Tibial artery (tissue), 4 donors: ENCODE data around the gene TMEM255B.

Experiments
- DNase-seq, 2 donors: peaks; one replicate each; pipeline ENCODE4 v3.0.0-alpha.2; 2019
- H3K27ac ChIP-seq, 2 donors: fragments of 200-600 bp; sonication (generic) in 1 of 2; 1 replicate in 1 of 2; 2 replicates in 1 of 2; pipeline ENCODE4 v1.5.1; 2018 to 2019; ENCODE audit warnings: mild to moderate bottlenecking in 1 of 2
- H3K27me3 ChIP-seq, 2 donors: fragments of 200-600 bp; sonication (generic) in 1 of 2; one replicate each; pipeline versions ENCODE4 v1.5.1 to v1.6.0; 2016 to 2019
- H3K36me3 ChIP-seq, 3 donors: fragments of 200-600 bp; sonication (generic) in 2 of 3; one replicate each; pipeline ENCODE4 v1.5.1; 2016 to 2019; ENCODE audit warnings: mild to moderate bottlenecking in 2 of 3
- H3K4me1 ChIP-seq, 4 donors: fragments of 200-600 bp; sonication (generic) in 2 of 4; 1 replicate in 3 of 4; 2 replicates in 1 of 4; pipeline ENCODE4 v1.5.1; 2016 to 2019
- H3K4me3 ChIP-seq, 2 donors: fragments of 200-600 bp; sonication (generic) in 1 of 2; 1 replicate in 1 of 2; 2 replicates in 1 of 2; pipeline ENCODE4 v1.5.1; 2018 to 2019; ENCODE audit warnings: mild to moderate bottlenecking in 2 of 2
- H3K9me3 ChIP-seq, 3 donors: fragments of 200-600 bp; sonication (generic) in 1 of 3; one replicate each; pipeline ENCODE4 v1.5.1; 2016 to 2019
- CTCF ChIP-seq, 2 experiments: fragments of 200-600 bp in 1 of 2; fragments of 450-650 bp in 1 of 2; IDR thresholded peaks; one replicate each; pipeline ENCODE4 v1.5.1; 2017 to 2019; ENCODE audit warnings: antibody characterized with exemption in 2 of 2, mild to moderate bottlenecking in 1 of 2, moderate library complexity in 1 of 2
- intact Hi-C: fragments of 100-400 bp; cut with DNase I; formaldehyde crosslinking; loops from one replicate; pipeline ENCODE4 v1.15.0; 2023; ENCODE audit warnings: low total_unique reads

TMEM255B gene

GRCh38 chr13:113731192-113732175 lies 27.5 kb upstream of the TMEM255B start:
- Histone ChIP-seq H3K9me3 (no peaks in the 10 kb centered on the region), H3K36me3 (no peaks in the 10 kb centered on the region), H3K4me3 (no peak overlapping the region), H3K4me1 (peaks cover 0 to 9% (median 0%) of the 10 kb centered on the region in 4 donors), H3K27me3 (peaks cover 0 to 30% of the 10 kb centered on the region in 2 donors), H3K27ac (no peak overlapping the region)
- no peak for TF ChIP-seq CTCF (IDR thresholded peaks at IDR 0.05)
- no peak for DNase-seq
- intact Hi-C loops = no loop called here

GRCh38 chr13:113732176-113732960 lies 26.7 kb upstream of the TMEM255B start:
- no peaks in the 10 kb centered on the region for H3K9me3 ChIP-seq
- no peak overlapping the region for H3K27ac ChIP-seq
- no peaks in the 10 kb centered on the region for H3K36me3 ChIP-seq
- intact Hi-C loops = no loop called here
- TF ChIP-seq CTCF (IDR thresholded peaks at IDR 0.05) = no peak
- peaks cover 0 to 36% of the 10 kb centered on the region in 2 donors for H3K27me3 ChIP-seq
- no peak overlapping the region for H3K4me3 ChIP-seq
- peaks cover 0 to 9% (median 0%) of the 10 kb centered on the region in 4 donors for H3K4me1 ChIP-seq
- no peak for DNase-seq

- H3K36me3 ChIP-seq = no peaks in the 10 kb centered on the region
- no peak overlapping the region for H3K27ac ChIP-seq
- DNase-seq = no peak
- intact Hi-C loops = no loop called here
- H3K4me3 ChIP-seq = no peak overlapping the region
- H3K4me1 ChIP-seq = peaks cover 0 to 9% (median 0%) of the 10 kb centered on the region in 4 donors
- no peaks in the 10 kb centered on the region for H3K9me3 ChIP-seq
- TF ChIP-seq CTCF (IDR thresholded peaks at IDR 0.05) = no peak
- H3K27me3 ChIP-seq = peaks cover 0 to 43% of the 10 kb centered on the region in 2 donors
Observed at GRCh38 chr13:113732961-113733950, 25.8 kb upstream of the TMEM255B start.

GRCh38 chr13:113734099-113734825 lies 24.8 kb upstream of the TMEM255B start:
- H3K4me1 ChIP-seq = peaks cover 0 to 4% (median 0%) of the 10 kb centered on the region in 4 donors
- TF ChIP-seq CTCF (IDR thresholded peaks at IDR 0.05) = no peak
- no peak overlapping the region for H3K27ac ChIP-seq
- no peak overlapping the region for H3K4me3 ChIP-seq
- no peaks in the 10 kb centered on the region for H3K36me3 ChIP-seq
- DNase-seq = no peak
- intact Hi-C loops = no loop called here
- H3K9me3 ChIP-seq = no peaks in the 10 kb centered on the region
- peaks cover 0 to 43% of the 10 kb centered on the region in 2 donors for H3K27me3 ChIP-seq
